Body of pancreas (tissue), 4 donors: ENCODE results near the gene CCBE1. TPM values are rescaled to one million over a fixed set of nuclear protein-coding genes. Genes with fewer than 3 reads are reported as not detected.

Source experiments
- ATAC-seq: fragments of 150-250 bp; one replicate; pipeline ENCODE4 v1.9.1; 2016
- DNase-seq, 4 donors: peaks; one replicate each; pipeline ENCODE4 v3.0.0-alpha.2; 2019
- H3K27ac ChIP-seq, 4 donors: fragments of 200-600 bp; sonication (generic); 1 replicate in 3 of 4; 2 replicates in 1 of 4; pipeline versions ENCODE4 v1.5.1 to v1.6.1; 2016 to 2019; ENCODE audit warnings: mild to moderate bottlenecking in 1 of 4, mixed read lengths in 1 of 4, moderate library complexity in 1 of 4
- H3K27me3 ChIP-seq, 2 donors: fragments of 200-600 bp; sonication (generic); one replicate each; pipeline ENCODE4 v1.6.0; 2016; ENCODE audit warnings: mild to moderate bottlenecking in 1 of 2
- H3K36me3 ChIP-seq, 2 donors: fragments of 200-600 bp; sonication (generic); replicated peaks in 1 of 2; 2 replicates each; pipeline ENCODE4 v1.5.1; 2016; ENCODE audit warnings: low read depth in 2 of 2; ENCODE audit not compliant: insufficient read depth in 1 of 2
- H3K4me1 ChIP-seq: fragments of 200-600 bp; sonication (generic); one replicate; pipeline ENCODE4 v1.6.0; 2016
- H3K4me3 ChIP-seq, 2 donors: fragments of 200-600 bp; sonication (generic); 1 replicate in 1 of 2; 2 replicates in 1 of 2; pipeline ENCODE4 v1.5.1; 2016 to 2019
- H3K9me3 ChIP-seq, 3 donors: fragments of 200-600 bp; sonication (generic); 1 replicate in 2 of 3; 2 replicates in 1 of 3; pipeline ENCODE4 v1.5.1; 2016
- CTCF ChIP-seq, 7 experiments: fragments of 450-650 bp in 4 of 7; fragments of 200-600 bp in 3 of 7; sonication (generic) in 3 of 7; IDR thresholded peaks; one replicate each; pipeline ENCODE4 v1.5.1; 2016 to 2019; ENCODE audit warnings: antibody characterized with exemption in 7 of 7
- POLR2A ChIP-seq, 3 donors: fragments of 450-650 bp; IDR thresholded peaks; one replicate each; pipeline ENCODE4 v1.6.1; 2016; ENCODE audit warnings: antibody characterized with exemption in 3 of 3, mild to moderate bottlenecking in 2 of 3
- WGBS, 2 donors: methylation state at CpG; one replicate each; pipeline ENCODE4 v1.1.5; 2017; 5-methylcytosine and 5-hydroxymethylcytosine counted together
- intact Hi-C: fragments of 100-400 bp; cut with DNase I; formaldehyde crosslinking; loops from one replicate; pipeline ENCODE4 v1.15.1; 2023
- total RNA-seq, 2 donors: library from RNA; depleted of rRNA; stranded (reverse); fragments of >200 nt; gene quantifications; one replicate each; pipeline ENCODE4 v1.1.0, GENCODE V29; 2016

The CCBE1 gene
- total RNA-seq, 2 donors from 2014 or later = 0.99 to 4.4 TPM

GRCh38 chr18:59515147-59515546, 182.1 kb downstream of the CCBE1 start:
- intact Hi-C loops = no loop called here
- H3K27ac ChIP-seq = no peak overlapping the region

GRCh38 chr18:59514203-59514602, 183.0 kb downstream of the CCBE1 start:
- H3K27ac ChIP-seq = no peak overlapping the region

More at GRCh38 chr18:59515147-59515546, 182.1 kb downstream of the CCBE1 start:
- no peak for DNase-seq
- Histone ChIP-seq H3K4me1 (peaks cover 15% of the 10 kb centered on the region), H3K9me3 (no peaks in the 10 kb centered on the region), H3K27me3 (no peaks in the 10 kb centered on the region), H3K4me3 (no peak overlapping the region), H3K36me3 (no peaks in the 10 kb centered on the region)
- TF ChIP-seq POLR2A (IDR thresholded peaks at IDR 0.05) = no peak
- no peak for TF ChIP-seq CTCF (IDR thresholded peaks at IDR 0.05)
- ATAC-seq = no peak
- 69 to 73% methylated on average over 5 of the region's 5 CpGs for WGBS, 2 donors

GRCh38 chr18:59512025-59512755, 185.0 kb downstream of the CCBE1 start:
- Histone ChIP-seq H3K27me3 (no peaks in the 10 kb centered on the region), H3K4me1 (peaks cover 13% of the 10 kb centered on the region), H3K36me3 (no peaks in the 10 kb centered on the region), H3K27ac (no peak overlapping the region), H3K4me3 (no peak overlapping the region), H3K9me3 (no peaks in the 10 kb centered on the region)
- ATAC-seq (no peak), DNase-seq (no peak)
- TF ChIP-seq CTCF (IDR thresholded peaks at IDR 0.05) (no peak), POLR2A (IDR thresholded peaks at IDR 0.05) (no peak)
- WGBS, 2 donors = 49 to 58% methylated on average over 7 of the region's 7 CpGs
- intact Hi-C loops = no loop called here

More at GRCh38 chr18:59514203-59514602, 183.0 kb downstream of the CCBE1 start:
- Histone ChIP-seq H3K9me3 (no peaks in the 10 kb centered on the region), H3K4me1 (peaks cover 15% of the 10 kb centered on the region), H3K4me3 (no peak overlapping the region), H3K36me3 (no peaks in the 10 kb centered on the region), H3K27me3 (no peaks in the 10 kb centered on the region)
- DNase-seq (peak in 2 of 4 donors; percentile 18 to 33), ATAC-seq (peak; percentile 16)
- TF ChIP-seq CTCF (IDR thresholded peaks at IDR 0.05) (no peak), POLR2A (IDR thresholded peaks at IDR 0.05) (no peak)
- WGBS, 2 donors = 27 to 32% methylated on average over 13 of the region's 13 CpGs
- intact Hi-C loops = no loop called here

- intact Hi-C loops = no loop called here
- Histone ChIP-seq H3K27ac (no peak overlapping the region), H3K27me3 (no peaks in the 10 kb centered on the region), H3K4me1 (no peaks in the 10 kb centered on the region), H3K4me3 (no peak overlapping the region), H3K36me3 (no peaks in the 10 kb centered on the region), H3K9me3 (no peaks in the 10 kb centered on the region)
- DNase-seq = no peak
- 57% methylated on average over 8 of the region's 8 CpGs for WGBS, 2 donors
- TF ChIP-seq CTCF (IDR thresholded peaks at IDR 0.05) (no peak), POLR2A (IDR thresholded peaks at IDR 0.05) (no peak)
- no peak for ATAC-seq
Measured at GRCh38 chr18:59509481-59510442, 187.5 kb downstream of the CCBE1 start.
